ENCODE results near the gene TMPRSS3. TPM values are rescaled to one million over a fixed set of nuclear protein-coding genes. Genes with fewer than 3 reads are reported as not detected.

TMPRSS3 gene
- total RNA-seq, 1 donor from 2014 or later = not detected

DNA sequence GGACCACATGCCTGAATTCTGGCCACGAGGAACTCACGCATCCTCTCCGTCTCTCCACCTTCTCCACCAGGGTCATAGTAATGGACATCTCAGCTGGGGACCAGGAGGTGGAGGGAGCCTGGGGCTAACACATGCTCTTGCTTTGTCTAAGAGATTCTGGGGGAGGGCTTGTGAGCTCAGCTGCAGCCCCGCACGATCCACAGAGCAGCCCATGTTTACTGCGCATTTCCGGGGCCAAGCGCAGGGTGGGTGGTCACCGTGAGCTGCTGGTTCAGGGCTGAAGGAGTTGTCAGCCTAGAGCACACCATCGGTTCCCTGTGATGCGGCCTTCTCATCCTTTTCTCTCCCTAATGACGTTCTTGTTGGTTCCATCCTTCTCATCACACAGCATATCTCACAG, 37.6 kb downstream of the TMPRSS3 start:
- H3K9me3 Mint-ChIP-seq = peaks cover 28% of the 10 kb centered on the region
- no peaks in the 10 kb centered on the region for H3K36me3 Mint-ChIP-seq
- H3K27me3 Mint-ChIP-seq (ENCODE audit: low read depth) = peaks cover 14% of the 10 kb centered on the region
- no peak for DNase-seq (ENCODE audit: low spot score in 2 of 2, unreplicated experiment in 2 of 2)
- H3K4me3 Mint-ChIP-seq = no peak overlapping the region
- H3K27ac Mint-ChIP-seq = no peak overlapping the region
- TF ChIP-seq CTCF (IDR thresholded peaks at IDR 0.05; ENCODE audit: unreplicated experiment) = no peak
- H3K4me1 Mint-ChIP-seq = no peaks in the 10 kb centered on the region

DNA sequence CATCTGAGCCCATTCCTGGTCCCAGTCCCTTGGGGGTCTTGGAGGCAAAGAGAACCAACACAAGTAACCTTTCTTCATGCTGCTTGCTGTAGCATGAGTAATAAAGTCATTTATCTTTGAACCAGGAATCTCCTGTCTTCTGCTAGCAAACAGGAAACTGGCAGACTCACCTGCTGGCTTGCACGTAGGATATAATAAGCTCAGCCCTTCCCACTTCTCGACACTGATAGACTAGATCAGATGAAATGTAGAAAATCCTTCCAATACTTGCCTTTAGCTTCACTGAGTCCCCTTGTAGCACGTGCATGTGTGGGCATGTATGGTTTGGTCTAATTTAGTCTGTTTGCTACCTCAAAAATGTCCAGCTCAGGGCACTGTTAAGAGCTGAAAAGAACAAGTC, 38.5 kb downstream of the TMPRSS3 start:
- DNase-seq (ENCODE audit: low spot score in 2 of 2, unreplicated experiment in 2 of 2) = no peak
- Mint-ChIP-seq H3K4me1 (no peaks in the 10 kb centered on the region), H3K27me3 (ENCODE audit: low read depth) (peaks cover 23% of the 10 kb centered on the region), H3K4me3 (no peak overlapping the region), H3K9me3 (peaks cover 28% of the 10 kb centered on the region), H3K27ac (no peak overlapping the region), H3K36me3 (no peaks in the 10 kb centered on the region)
- no peak for TF ChIP-seq CTCF (IDR thresholded peaks at IDR 0.05; ENCODE audit: unreplicated experiment)

DNA sequence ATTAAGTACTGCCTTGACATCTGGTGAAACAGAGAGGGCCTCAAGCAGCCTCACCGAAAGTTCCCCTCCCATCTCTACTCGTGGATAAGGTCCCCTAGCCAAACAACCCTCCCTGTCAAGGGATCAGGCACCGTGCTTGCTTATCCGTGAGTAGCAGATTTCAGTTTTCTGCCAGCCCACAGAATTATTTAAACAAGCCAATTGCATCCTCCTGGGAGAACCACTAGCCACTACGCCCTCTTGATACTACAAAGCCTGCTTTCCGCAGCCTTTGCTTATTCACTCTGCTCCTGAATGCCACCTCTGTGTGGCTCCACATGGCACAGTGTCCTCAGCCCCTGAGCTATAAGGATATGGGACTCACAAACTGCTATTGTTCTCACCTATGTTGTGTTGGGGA, 39.2 kb downstream of the TMPRSS3 start:
- Mint-ChIP-seq H3K27me3 (ENCODE audit: low read depth) (peaks cover 20% of the 10 kb centered on the region), H3K4me1 (no peaks in the 10 kb centered on the region), H3K36me3 (no peaks in the 10 kb centered on the region), H3K9me3 (peaks cover 28% of the 10 kb centered on the region), H3K27ac (no peak overlapping the region), H3K4me3 (no peak overlapping the region)
- DNase-seq (ENCODE audit: low spot score in 2 of 2, unreplicated experiment in 2 of 2) = no peak
- no peak for TF ChIP-seq CTCF (IDR thresholded peaks at IDR 0.05; ENCODE audit: unreplicated experiment)

- H3K27me3 Mint-ChIP-seq (ENCODE audit: low read depth) = peaks cover 20% of the 10 kb centered on the region
- TF ChIP-seq CTCF (IDR thresholded peaks at IDR 0.05; ENCODE audit: unreplicated experiment) = no peak
- H3K4me3 Mint-ChIP-seq = no peak overlapping the region
- H3K36me3 Mint-ChIP-seq = no peaks in the 10 kb centered on the region
- no peak overlapping the region for H3K27ac Mint-ChIP-seq
- H3K9me3 Mint-ChIP-seq = peaks cover 28% of the 10 kb centered on the region
- DNase-seq (ENCODE audit: low spot score in 2 of 2, unreplicated experiment in 2 of 2) = no peak
- H3K4me1 Mint-ChIP-seq = no peaks in the 10 kb centered on the region
Measured at GRCh38 chr21:42356046-42356445, 39.8 kb downstream of the TMPRSS3 start.

DNA sequence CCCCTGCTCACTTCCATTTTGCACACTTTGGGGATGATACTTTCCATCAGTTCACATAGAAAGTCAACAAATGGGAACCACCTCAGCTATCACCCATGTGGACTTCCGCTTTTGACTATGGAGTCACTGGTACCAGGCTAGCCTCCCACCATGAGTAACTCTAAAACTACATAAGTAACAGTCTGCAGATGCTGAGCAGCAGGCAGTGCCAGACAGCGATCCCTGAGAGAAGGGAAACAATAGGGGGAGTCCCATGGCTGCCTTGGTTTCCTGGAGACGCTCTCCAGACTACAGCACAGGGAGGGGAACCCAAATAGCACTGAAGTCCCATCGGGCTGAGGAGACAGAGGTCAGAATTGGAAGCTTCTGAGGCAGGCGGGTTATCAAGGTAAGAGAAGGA, 42.2 kb downstream of the TMPRSS3 start:
- Mint-ChIP-seq H3K36me3 (no peaks in the 10 kb centered on the region), H3K4me3 (no peak overlapping the region), H3K27me3 (ENCODE audit: low read depth) (peaks cover 20% of the 10 kb centered on the region), H3K27ac (no peak overlapping the region), H3K4me1 (no peaks in the 10 kb centered on the region), H3K9me3 (peaks cover 28% of the 10 kb centered on the region)
- TF ChIP-seq CTCF (IDR thresholded peaks at IDR 0.05; ENCODE audit: unreplicated experiment) = no peak
- DNase-seq (ENCODE audit: low spot score in 2 of 2, unreplicated experiment in 2 of 2) = no peak

- Mint-ChIP-seq H3K36me3 (no peaks in the 10 kb centered on the region), H3K27me3 (ENCODE audit: low read depth) (peaks cover 22% of the 10 kb centered on the region), H3K4me3 (no peak overlapping the region), H3K9me3 (peaks cover 28% of the 10 kb centered on the region), H3K4me1 (no peaks in the 10 kb centered on the region), H3K27ac (no peak overlapping the region)
- no peak for DNase-seq (ENCODE audit: low spot score in 2 of 2, unreplicated experiment in 2 of 2)
- TF ChIP-seq CTCF (IDR thresholded peaks at IDR 0.05; ENCODE audit: unreplicated experiment) = no peak
Measured at GRCh38 chr21:42352441-42353095, 43.3 kb downstream of the TMPRSS3 start.
